Tibial nerve (tissue), 4 donors: ENCODE data around the gene HSPD1. TPM values are rescaled to one million over a fixed set of nuclear protein-coding genes. Genes with fewer than 3 reads are reported as not detected.
A peak's percentile ranks its signal among the peaks of the same experiment; 100 is the strongest.

Experiments used
- DNase-seq, 2 donors: peaks; one replicate each; pipeline ENCODE4 v3.0.0-alpha.2; 2019; ENCODE audit warnings: low spot score in 2 of 2
- H3K27ac ChIP-seq, 4 donors: fragments of 200-600 bp; sonication (generic) in 3 of 4; one replicate each; pipeline ENCODE4 v1.5.1; 2017 to 2019; ENCODE audit warnings: mild to moderate bottlenecking in 1 of 4
- H3K27me3 ChIP-seq, 2 donors: fragments of 200-600 bp; sonication (generic) in 1 of 2; one replicate each; pipeline versions ENCODE4 v1.5.1 to v1.6.0; 2017 to 2019
- H3K36me3 ChIP-seq, 3 donors: fragments of 200-600 bp; sonication (generic); one replicate each; pipeline ENCODE4 v1.5.1; 2018 to 2019
- H3K4me1 ChIP-seq, 4 donors: fragments of 200-600 bp; sonication (generic) in 3 of 4; one replicate each; pipeline ENCODE4 v1.5.1; 2017 to 2019
- H3K4me3 ChIP-seq, 4 donors: fragments of 200-600 bp; sonication (generic) in 3 of 4; one replicate each; pipeline ENCODE4 v1.5.1; 2017 to 2019; ENCODE audit warnings: mild to moderate bottlenecking in 1 of 4, moderate library complexity in 1 of 4
- H3K9me3 ChIP-seq, 4 donors: fragments of 200-600 bp; sonication (generic) in 3 of 4; one replicate each; pipeline ENCODE4 v1.5.1; 2017 to 2019
- CTCF ChIP-seq, 5 experiments: fragments of 200-600 bp in 3 of 5; fragments of 450-650 bp in 2 of 5; sonication (generic) in 3 of 5; IDR thresholded peaks; one replicate each; pipeline ENCODE4 v1.5.1; 2016 to 2019; ENCODE audit warnings: antibody characterized with exemption in 5 of 5, mild to moderate bottlenecking in 3 of 5, moderate library complexity in 2 of 5
- EP300 ChIP-seq, 2 donors: sonication (generic); formaldehyde crosslinking; IDR thresholded peaks; one replicate each; pipeline ENCODE4 v1.6.1; 2017; ENCODE audit warnings: antibody characterized with exemption in 2 of 2, mild to moderate bottlenecking in 1 of 2
- POLR2A ChIP-seq, 2 donors: fragments of 450-650 bp; IDR thresholded peaks; one replicate each; pipeline ENCODE4 v1.6.1; 2017; ENCODE audit warnings: antibody characterized with exemption in 2 of 2, mild to moderate bottlenecking in 2 of 2, moderate library complexity in 2 of 2
- WGBS, 2 donors: methylation state at CpG; one replicate each; pipeline ENCODE4 v1.1.5; 2018; 5-methylcytosine and 5-hydroxymethylcytosine counted together
- total RNA-seq, 4 donors: library from RNA; depleted of rRNA; stranded (reverse); fragments of >200 nt; gene quantifications; one replicate each; pipeline ENCODE4 v1.1.0, GENCODE V29; 2016

The HSPD1 gene
- total RNA-seq, 4 donors from 2014 or later = 76.1 to 160 (median 119) TPM

- DNase-seq = no peak
- peak overlapping the region; percentile 95 to 100 (median 98) for H3K27ac ChIP-seq
- H3K4me3 ChIP-seq = peak overlapping the region; percentile 84 to 97 (median 92)
- no peaks in the 10 kb centered on the region for H3K9me3 ChIP-seq
- WGBS, 2 donors = 11% methylated on average over 12 to 14 of the region's 14 CpGs
- H3K4me1 ChIP-seq = peaks cover 0 to 60% (median 29%) of the 10 kb centered on the region in 4 donors
- H3K36me3 ChIP-seq = peaks cover 0 to 37% (median 17%) of the 10 kb centered on the region in 3 donors
- no peaks in the 10 kb centered on the region for H3K27me3 ChIP-seq
- TF ChIP-seq EP300 (IDR thresholded peaks at IDR 0.05) = no peak
- TF ChIP-seq CTCF (IDR thresholded peaks at IDR 0.05) = no peak
Measured at GRCh38 chr2:197498235-197498936, 1.3 kb downstream of the HSPD1 start.

- Histone ChIP-seq H3K4me3 (no peak overlapping the region), H3K27me3 (no peaks in the 10 kb centered on the region), H3K27ac (peak overlapping the region in 1 of 4 donors; percentile 100), H3K36me3 (peaks cover 0 to 47% (median 28%) of the 10 kb centered on the region in 3 donors), H3K9me3 (no peaks in the 10 kb centered on the region), H3K4me1 (peaks cover 0 to 52% (median 25%) of the 10 kb centered on the region in 4 donors)
- TF ChIP-seq CTCF (IDR thresholded peaks at IDR 0.05) (no peak), EP300 (IDR thresholded peaks at IDR 0.05) (no peak), POLR2A (IDR thresholded peaks at IDR 0.05) (no peak)
- no peak for DNase-seq
- WGBS, 2 donors = 38 to 45% methylated on average over 2 of the region's 2 CpGs
Measured at GRCh38 chr2:197497326-197497725, 2.3 kb downstream of the HSPD1 start.

GRCh38 chr2:197496695-197497094 lies 2.9 kb downstream of the HSPD1 start:
- no peaks in the 10 kb centered on the region for H3K27me3 ChIP-seq
- no peaks in the 10 kb centered on the region for H3K9me3 ChIP-seq
- no peak for TF ChIP-seq POLR2A (IDR thresholded peaks at IDR 0.05)
- no peak for TF ChIP-seq EP300 (IDR thresholded peaks at IDR 0.05)
- TF ChIP-seq CTCF (IDR thresholded peaks at IDR 0.05) = no peak
- no peak overlapping the region for H3K4me3 ChIP-seq
- H3K27ac ChIP-seq = no peak overlapping the region
- H3K36me3 ChIP-seq = peaks cover 0 to 53% (median 34%) of the 10 kb centered on the region in 3 donors
- H3K4me1 ChIP-seq = peaks cover 0 to 46% (median 20%) of the 10 kb centered on the region in 4 donors
- no peak for DNase-seq

- no peaks in the 10 kb centered on the region for H3K9me3 ChIP-seq
- TF ChIP-seq POLR2A (IDR thresholded peaks at IDR 0.05) (no peak), EP300 (IDR thresholded peaks at IDR 0.05) (no peak), CTCF (IDR thresholded peaks at IDR 0.05) (no peak)
- no peak overlapping the region for H3K4me3 ChIP-seq
- no peak for DNase-seq
- peaks cover 0 to 65% (median 40%) of the 10 kb centered on the region in 3 donors for H3K36me3 ChIP-seq
- H3K27me3 ChIP-seq = no peaks in the 10 kb centered on the region
- peaks cover 0 to 37% (median 14%) of the 10 kb centered on the region in 4 donors for H3K4me1 ChIP-seq
- H3K27ac ChIP-seq = no peak overlapping the region
- 80 to 92% methylated on average over 2 of the region's 2 CpGs for WGBS, 2 donors
Measured at GRCh38 chr2:197495433-197496134, 4.1 kb downstream of the HSPD1 start.

- DNase-seq = no peak
- H3K27ac ChIP-seq = no peak overlapping the region
- TF ChIP-seq EP300 (IDR thresholded peaks at IDR 0.05) (no peak), POLR2A (IDR thresholded peaks at IDR 0.05) (no peak), CTCF (IDR thresholded peaks at IDR 0.05) (no peak)
Measured at GRCh38 chr2:197487385-197487784, 12.3 kb downstream of the HSPD1 start.

More at GRCh38 chr2:197487385-197487784, 12.3 kb downstream of the HSPD1 start:
- Histone ChIP-seq H3K9me3 (peaks cover 0 to 16% (median 0%) of the 10 kb centered on the region in 4 donors), H3K4me1 (no peaks in the 10 kb centered on the region), H3K36me3 (peaks cover 0 to 99% (median 35%) of the 10 kb centered on the region in 3 donors), H3K4me3 (no peak overlapping the region), H3K27me3 (no peaks in the 10 kb centered on the region)
- WGBS, 2 donors = 90 to 99% methylated on average over 4 of the region's 4 CpGs
